HG03097 (cell line): ENCODE results near the gene ANKS1B.
"Not testable (repeated sequence)": the region's sequence is repeated elsewhere in the genome, so short reads cannot be mapped to it uniquely, and the experiment has no call there.

Experiments used
- ATAC-seq: cut with Tn5 transposase; IDR thresholded peaks from one replicate; pipeline ENCODE4 v1.9.1; 2021; ENCODE audit not compliant: unreplicated experiment, low FRiP score

Gene ANKS1B

GRCh38 chr12:99767809-99768208 is 216.9 kb downstream of the ANKS1B start:
- no peak for ATAC-seq

GRCh38 chr12:99766408-99766807 is 218.3 kb downstream of the ANKS1B start:
- no peak for ATAC-seq

GRCh38 chr12:99765469-99766114 is 219.1 kb downstream of the ANKS1B start:
- no peak for ATAC-seq

GRCh38 chr12:99759444-99759843 is 225.3 kb downstream of the ANKS1B start:
- no peak for ATAC-seq

- no peak for ATAC-seq
Observed at GRCh38 chr12:99758997-99759396, 225.7 kb downstream of the ANKS1B start.

- no peak for ATAC-seq
Observed at GRCh38 chr12:99752740-99753139, 232.0 kb downstream of the ANKS1B start.

- no peak for ATAC-seq
Observed at GRCh38 chr12:99746538-99746937, 238.2 kb downstream of the ANKS1B start.

- no peak for ATAC-seq
Observed at GRCh38 chr12:99745895-99746294, 238.8 kb downstream of the ANKS1B start.

GRCh38 chr12:99745121-99745520 is 239.6 kb downstream of the ANKS1B start:
- ATAC-seq: no peak

GRCh38 chr12:99736760-99737269 is 247.9 kb downstream of the ANKS1B start:
- ATAC-seq: no peak

- no peak for ATAC-seq
Observed at GRCh38 chr12:99732131-99732530, 252.6 kb downstream of the ANKS1B start.

GRCh38 chr12:99722690-99723486 is 261.8 kb downstream of the ANKS1B start:
- ATAC-seq: no peak

- no peak for ATAC-seq
Observed at GRCh38 chr12:99721715-99722275, 262.9 kb downstream of the ANKS1B start.

- not testable (repeated sequence) for ATAC-seq
Observed at GRCh38 chr12:99720083-99720465, 264.7 kb downstream of the ANKS1B start.

GRCh38 chr12:99719411-99720082 is 265.2 kb downstream of the ANKS1B start:
- not testable (repeated sequence) for ATAC-seq

- ATAC-seq: not testable (repeated sequence)
Observed at GRCh38 chr12:99715841-99716510, 268.8 kb downstream of the ANKS1B start.

- ATAC-seq: not testable (repeated sequence)
Observed at GRCh38 chr12:99714921-99715320, 269.8 kb downstream of the ANKS1B start.

- no peak for ATAC-seq
Observed at GRCh38 chr12:99713946-99714520, 270.7 kb downstream of the ANKS1B start.

GRCh38 chr12:99712281-99712680 is 272.5 kb downstream of the ANKS1B start:
- no peak for ATAC-seq

GRCh38 chr12:99711246-99711645 is 273.5 kb downstream of the ANKS1B start:
- ATAC-seq: no peak
